Spleen (tissue), 7 donors: Measurements from ENCODE around the gene MTX1.
"Not testable (repeated sequence)": the region's sequence is repeated elsewhere in the genome, so short reads cannot be mapped to it uniquely, and the experiment has no call there.

Source experiments
- POLR2A ChIP-seq, 3 donors: fragments of 450-650 bp; IDR thresholded peaks; one replicate each; pipeline ENCODE4 v1.5.1; 2017; ENCODE audit warnings: antibody characterized with exemption in 3 of 3, mild to moderate bottlenecking in 1 of 3
- POLR2AphosphoS5 ChIP-seq, 3 donors: sonication (generic); formaldehyde crosslinking; IDR thresholded peaks; one replicate each; pipeline ENCODE4 v1.5.1; 2017; ENCODE audit warnings: antibody characterized with exemption in 3 of 3
- TF ChIP-seq, protein P1 (sequence below), 11 experiments: fragments of 200-600 bp in 7 of 11; fragments of 450-650 bp in 4 of 11; sonication (generic) in 4 of 11; IDR thresholded peaks in 8 of 11; conservative IDR thresholded peaks in 3 of 11; 1 replicate in 7 of 11; 2 replicates in 4 of 11; pipeline versions ENCODE4 v1.4.0 to v1.8.0; 2016 to 2021; ENCODE audit warnings: antibody characterized with exemption in 11 of 11, inconsistent platforms in 4 of 11, mild to moderate bottlenecking in 1 of 11
- donor health status: DM: no; HTN: no; CAD: no; lungs with moderate emphysema.
- donor health status: DM: no; HTN: no; CAD: no.
- donor health status: DM: no; HTN: no; CAD: no.

GRCh38 chr1:155225404-155225759, 16.9 kb downstream of the MTX1 start:
- TF ChIP-seq, protein P1, sequence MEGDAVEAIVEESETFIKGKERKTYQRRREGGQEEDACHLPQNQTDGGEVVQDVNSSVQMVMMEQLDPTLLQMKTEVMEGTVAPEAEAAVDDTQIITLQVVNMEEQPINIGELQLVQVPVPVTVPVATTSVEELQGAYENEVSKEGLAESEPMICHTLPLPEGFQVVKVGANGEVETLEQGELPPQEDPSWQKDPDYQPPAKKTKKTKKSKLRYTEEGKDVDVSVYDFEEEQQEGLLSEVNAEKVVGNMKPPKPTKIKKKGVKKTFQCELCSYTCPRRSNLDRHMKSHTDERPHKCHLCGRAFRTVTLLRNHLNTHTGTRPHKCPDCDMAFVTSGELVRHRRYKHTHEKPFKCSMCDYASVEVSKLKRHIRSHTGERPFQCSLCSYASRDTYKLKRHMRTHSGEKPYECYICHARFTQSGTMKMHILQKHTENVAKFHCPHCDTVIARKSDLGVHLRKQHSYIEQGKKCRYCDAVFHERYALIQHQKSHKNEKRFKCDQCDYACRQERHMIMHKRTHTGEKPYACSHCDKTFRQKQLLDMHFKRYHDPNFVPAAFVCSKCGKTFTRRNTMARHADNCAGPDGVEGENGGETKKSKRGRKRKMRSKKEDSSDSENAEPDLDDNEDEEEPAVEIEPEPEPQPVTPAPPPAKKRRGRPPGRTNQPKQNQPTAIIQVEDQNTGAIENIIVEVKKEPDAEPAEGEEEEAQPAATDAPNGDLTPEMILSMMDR (IDR thresholded peaks at IDR 0.05 in 8 of 11, conservative IDR thresholded peaks at IDR 0.05 in 3 of 11): not testable (repeated sequence)
- not testable (repeated sequence) for TF ChIP-seq POLR2A, POLR2AphosphoS5 (IDR thresholded peaks at IDR 0.05)
